ENCODE results near the gene KSR2. TPM values are rescaled to one million over a fixed set of nuclear protein-coding genes. Genes with fewer than 3 reads are reported as not detected.

Gene KSR2
- total and polyA plus RNA-seq, 2 of the 4 experiments (the other 2 are of a cell fraction) = not detected

GRCh38 chr12:117832459-117833457 lies 136.0 kb downstream of the KSR2 start:
- in situ Hi-C loops (cut with MboI; ENCODE audit: low sequenced_read_pairs) = loop anchor here (10.0 to 25.0 kb wide), 2 partner anchors 468 to 795 kb away; partner anchors contain the start of gene NOS1

More at GRCh38 chr12:117832459-117833457, 136.0 kb downstream of the KSR2 start:
- ChIA-PET POLR2A (ENCODE audit: unreplicated experiment) (no interaction called here), CTCF (interaction anchor here (0.6 to 1.2 kb wide), 2 partner anchors 22 to 24 kb away, joined by 3 to 5 read pairs; no protein-coding TSS in a partner anchor)
- Histone ChIP-seq H3K9me3 (ENCODE audit: control insufficient read depth, insufficient read depth, low read length) (peaks cover 15% of the 10 kb centered on the region), H3K4me1 (ENCODE audit: control insufficient read depth, insufficient read depth, low read length) (no peaks in the 10 kb centered on the region), H3K56ac (ENCODE audit: extremely low read depth, insufficient read depth, low read length) (no peak overlapping the region), H3K4ac (ENCODE audit: low read depth, low read length) (no peak overlapping the region), H3K18ac (ENCODE audit: low read depth, low read length) (no peak overlapping the region), H2BK20ac (ENCODE audit: low read depth, low read length) (no peak overlapping the region), H3K9me1 (ENCODE audit: insufficient read depth, low read length) (no peaks in the 10 kb centered on the region), H3K36me3 (ENCODE audit: control insufficient read depth, insufficient read depth, low read length) (no peaks in the 10 kb centered on the region), H4K91ac (ENCODE audit: insufficient read depth, low read depth, low read length) (no peak overlapping the region), H2BK15ac (ENCODE audit: low read depth, low read length) (no peak overlapping the region), H3K23ac (ENCODE audit: low read depth, low read length) (no peak overlapping the region), H3K27ac (ENCODE audit: insufficient read depth, low read length) (no peak overlapping the region), H4K8ac (ENCODE audit: low read depth in 2 of 2, low read length in 2 of 2) (no peak overlapping the region), H3K4me3 (ENCODE audit: insufficient read depth, low read depth, low read length) (no peak overlapping the region), H2AK5ac (ENCODE audit: low read depth, low read length) (no peak overlapping the region), H3K9ac (ENCODE audit: low read depth, low read length) (no peak overlapping the region), H3K14ac (replicated peaks; ENCODE audit: low read depth, low read length) (no peak overlapping the region), H3K4me2 (ENCODE audit: low read depth, low read length) (no peak overlapping the region), H3K79me1 (ENCODE audit: low read depth in 1 of 2, low read length in 2 of 2) (no peaks in the 10 kb centered on the region), H2AK9ac (replicated peaks; ENCODE audit: low read depth, low read length, poor library complexity) (no peak overlapping the region), H3K27me3 (ENCODE audit: control insufficient read depth, insufficient read depth, low read length) (no peaks in the 10 kb centered on the region), H2AFZ (replicated peaks; ENCODE audit: low read length, poor library complexity) (peak overlapping the region; percentile 58), H4K5ac (ENCODE audit: low read depth, low read length) (no peak overlapping the region), H2BK120ac (ENCODE audit: low read depth, low read length) (no peak overlapping the region), H2BK5ac (ENCODE audit: low read depth, low read length, poor library complexity, severe bottlenecking) (no peak overlapping the region), H4K20me1 (ENCODE audit: insufficient read depth, low read length) (no peaks in the 10 kb centered on the region)
- TF ChIP-seq NFE2L2 (IDR thresholded peaks at IDR 0.05; ENCODE audit: low read depth, low read length) (no peak), SMC3 (IDR thresholded peaks at IDR 0.05; ENCODE audit: low read depth, low read length) (no peak), POLR2A (IDR thresholded peaks at IDR 0.05; ENCODE audit: low read depth, low read length) (no peak), RFX5 (IDR thresholded peaks at IDR 0.05; ENCODE audit: low read depth, low read length) (no peak), USF2 (IDR thresholded peaks at IDR 0.05; ENCODE audit: low read depth, low read length) (no peak), BHLHE40 (IDR thresholded peaks at IDR 0.05; ENCODE audit: low read depth, low read length) (no peak), ELK1 (IDR thresholded peaks at IDR 0.05; ENCODE audit: borderline replicate concordance, low read depth, low read length) (no peak), MAFK (IDR thresholded peaks at IDR 0.05; ENCODE audit: low read depth, low read length) (no peak)
- BruUV-seq (replicated peaks) = no TSS peak
- peak; percentile 53 for ATAC-seq (ENCODE audit: low read depth)
- dilution Hi-C loops (cut with HindIII; ENCODE audit: low sequenced_read_pairs, unreplicated experiment) (no loop called here), intact Hi-C loops (cut with micrococcal nuclease) (no loop called here)
- WGBS, 2 experiments (ENCODE audit: extremely low coverage in 2 of 2, insufficient read length in 1 of 2) = 92% methylated on average over 2 of the region's 13 CpGs; no CpG with 5 or more reads in 1 of the 2 experiments
- peak; percentile 7 for DNase-seq

Data from IMR-90 (cell line).